Rectal smooth muscle tissue (tissue), 1 donor: Measurements from ENCODE around the gene TRMT1.

Experiments used
- H3K27ac ChIP-seq: one replicate; pipeline ENCODE4 v1.7.0; 2013; ENCODE audit warnings: low read depth, low read length, inconsistent platforms
- H3K27me3 ChIP-seq: one replicate; pipeline ENCODE4 v1.7.0; 2013; ENCODE audit warnings: low read length; ENCODE audit not compliant: control insufficient read depth, insufficient read depth
- H3K36me3 ChIP-seq: one replicate; pipeline ENCODE4 v1.7.0; 2013; ENCODE audit warnings: low read length; ENCODE audit not compliant: control insufficient read depth, insufficient read depth
- H3K4me1 ChIP-seq: one replicate; pipeline ENCODE4 v1.7.0; 2013; ENCODE audit warnings: low read length; ENCODE audit not compliant: control insufficient read depth, insufficient read depth
- H3K4me3 ChIP-seq: one replicate; pipeline ENCODE4 v1.7.0; 2013; ENCODE audit warnings: low read length
- H3K9ac ChIP-seq: one replicate; pipeline ENCODE4 v1.7.0; 2013; ENCODE audit warnings: low read length

TRMT1 gene

GRCh38 chr19:13093407-13094105, 23.0 kb downstream of the TRMT1 start:
- Histone ChIP-seq H3K4me3 (no peak overlapping the region), H3K36me3 (peaks cover 3% of the 10 kb centered on the region), H3K27me3 (no peaks in the 10 kb centered on the region), H3K27ac (peak overlapping the region; percentile 60), H3K9ac (no peak overlapping the region), H3K4me1 (peaks cover 30% of the 10 kb centered on the region)

GRCh38 chr19:13092606-13093235, 23.8 kb downstream of the TRMT1 start:
- H3K4me1 ChIP-seq = peaks cover 30% of the 10 kb centered on the region
- peak overlapping the region; percentile 88 for H3K27ac ChIP-seq
- peaks cover 3% of the 10 kb centered on the region for H3K36me3 ChIP-seq
- H3K4me3 ChIP-seq = no peak overlapping the region
- no peak overlapping the region for H3K9ac ChIP-seq
- H3K27me3 ChIP-seq = no peaks in the 10 kb centered on the region

DNA sequence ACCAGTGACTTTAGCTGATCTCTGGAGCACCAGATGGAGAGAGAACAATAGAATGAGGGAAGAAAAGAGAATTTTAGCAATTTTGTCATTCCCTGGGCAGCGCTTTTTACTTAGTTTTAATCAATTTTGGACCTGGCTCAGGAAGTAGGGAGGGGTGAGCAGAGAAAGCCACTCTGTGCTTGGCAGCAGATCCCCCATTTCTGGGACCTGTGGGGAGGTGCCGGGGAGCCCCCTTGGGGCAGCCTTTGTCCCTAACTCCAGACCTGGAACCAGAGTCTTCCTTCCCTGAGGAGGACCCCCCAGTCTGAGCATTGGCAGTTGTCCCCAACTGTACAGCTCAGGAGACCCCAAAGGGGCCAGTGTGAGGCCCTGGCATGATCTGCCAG, 24.4 kb downstream of the TRMT1 start:
- Histone ChIP-seq H3K4me3 (no peak overlapping the region), H3K9ac (no peak overlapping the region), H3K36me3 (peaks cover 7% of the 10 kb centered on the region), H3K27me3 (no peaks in the 10 kb centered on the region), H3K4me1 (peaks cover 30% of the 10 kb centered on the region), H3K27ac (peak overlapping the region; percentile 88)

DNA sequence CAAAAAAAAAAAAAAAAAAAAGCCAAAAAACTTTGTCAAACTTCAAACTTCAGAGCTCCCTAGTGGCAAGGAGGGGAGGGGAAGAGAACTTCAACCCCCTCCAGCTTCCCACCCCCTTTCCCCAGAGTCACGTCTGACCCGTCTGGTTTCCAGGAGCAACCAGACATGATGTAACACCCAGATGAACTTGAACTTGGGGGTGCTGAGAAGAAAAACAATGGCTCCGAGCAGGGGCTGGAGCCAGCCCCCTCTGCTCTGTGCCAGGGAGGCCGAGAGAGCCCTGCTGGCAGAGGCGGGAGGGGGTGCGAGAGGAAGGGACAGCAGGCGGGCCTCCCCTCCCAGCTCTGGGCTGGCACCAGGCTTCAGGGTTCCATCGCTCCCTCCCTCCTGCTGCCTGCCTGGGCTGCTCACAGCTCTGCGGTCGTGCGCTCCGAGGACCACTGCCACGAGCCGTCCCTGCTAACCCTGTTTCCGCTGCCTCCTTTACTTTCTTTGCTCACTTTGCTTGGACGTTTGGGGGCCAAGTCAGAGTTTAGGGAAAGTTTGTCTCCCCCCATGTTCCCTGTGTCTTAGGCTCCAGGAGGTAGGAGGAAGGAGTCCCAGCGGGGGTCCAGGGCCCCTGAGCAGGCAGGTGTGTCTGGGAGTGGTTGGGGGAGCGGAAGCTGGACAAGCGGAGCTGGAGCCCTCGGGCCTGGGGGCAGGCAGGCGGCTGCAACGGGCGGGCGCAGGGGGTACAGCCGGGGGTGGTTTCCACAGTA, 25.0 kb downstream of the TRMT1 start:
- Histone ChIP-seq H3K27me3 (no peaks in the 10 kb centered on the region), H3K4me3 (peak overlapping the region; percentile 46), H3K4me1 (peaks cover 30% of the 10 kb centered on the region), H3K27ac (peak overlapping the region; percentile 88), H3K9ac (no peak overlapping the region), H3K36me3 (peaks cover 12% of the 10 kb centered on the region)

GRCh38 chr19:13090511-13091231, 25.9 kb downstream of the TRMT1 start:
- H3K27me3 ChIP-seq = no peaks in the 10 kb centered on the region
- H3K27ac ChIP-seq = peak overlapping the region; percentile 88
- H3K4me3 ChIP-seq = no peak overlapping the region
- H3K36me3 ChIP-seq = peaks cover 14% of the 10 kb centered on the region
- H3K4me1 ChIP-seq = peaks cover 30% of the 10 kb centered on the region
- no peak overlapping the region for H3K9ac ChIP-seq

DNA sequence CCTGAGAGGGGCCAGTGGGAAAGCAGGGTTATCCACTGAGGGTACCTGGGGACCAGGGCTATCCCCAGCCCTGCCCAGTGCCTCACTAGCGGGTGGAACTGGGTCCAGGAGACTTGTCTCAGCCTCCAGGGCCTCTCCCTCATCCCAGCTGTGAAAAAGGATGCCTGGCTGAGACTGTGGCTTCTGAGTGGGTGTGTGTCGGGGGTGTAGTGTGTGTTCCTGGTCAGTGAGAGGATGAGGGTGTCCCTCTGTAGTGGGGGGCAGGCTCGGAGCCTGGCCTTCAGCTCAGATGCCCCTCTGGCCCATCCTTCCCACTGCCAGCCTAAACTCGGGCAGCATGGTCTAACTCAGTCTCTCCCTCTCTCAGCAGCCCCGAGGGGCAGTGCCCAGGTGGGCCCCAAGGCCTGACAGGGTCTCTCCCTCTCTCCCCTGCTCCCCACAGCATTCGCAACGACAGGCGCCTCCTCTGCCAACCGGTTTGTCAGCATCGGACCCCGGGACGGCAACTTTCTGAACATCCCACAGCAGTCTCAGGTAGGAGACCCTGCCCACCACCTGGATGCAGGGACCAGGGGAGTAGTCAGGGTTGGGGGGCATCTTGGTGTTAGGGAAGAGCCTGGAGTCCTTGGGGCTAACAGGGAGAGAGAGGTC, 26.6 kb downstream of the TRMT1 start:
- H3K36me3 ChIP-seq = peaks cover 14% of the 10 kb centered on the region
- no peak overlapping the region for H3K9ac ChIP-seq
- peaks cover 30% of the 10 kb centered on the region for H3K4me1 ChIP-seq
- H3K4me3 ChIP-seq = no peak overlapping the region
- H3K27me3 ChIP-seq = no peaks in the 10 kb centered on the region
- peak overlapping the region; percentile 59 for H3K27ac ChIP-seq

- Histone ChIP-seq H3K9ac (no peak overlapping the region), H3K4me1 (peaks cover 30% of the 10 kb centered on the region), H3K4me3 (no peak overlapping the region), H3K27me3 (no peaks in the 10 kb centered on the region), H3K36me3 (peaks cover 14% of the 10 kb centered on the region), H3K27ac (peak overlapping the region; percentile 59)
These were observed 27.2 kb downstream of the TRMT1 start for GRCh38 chr19:13089139-13089856.

DNA sequence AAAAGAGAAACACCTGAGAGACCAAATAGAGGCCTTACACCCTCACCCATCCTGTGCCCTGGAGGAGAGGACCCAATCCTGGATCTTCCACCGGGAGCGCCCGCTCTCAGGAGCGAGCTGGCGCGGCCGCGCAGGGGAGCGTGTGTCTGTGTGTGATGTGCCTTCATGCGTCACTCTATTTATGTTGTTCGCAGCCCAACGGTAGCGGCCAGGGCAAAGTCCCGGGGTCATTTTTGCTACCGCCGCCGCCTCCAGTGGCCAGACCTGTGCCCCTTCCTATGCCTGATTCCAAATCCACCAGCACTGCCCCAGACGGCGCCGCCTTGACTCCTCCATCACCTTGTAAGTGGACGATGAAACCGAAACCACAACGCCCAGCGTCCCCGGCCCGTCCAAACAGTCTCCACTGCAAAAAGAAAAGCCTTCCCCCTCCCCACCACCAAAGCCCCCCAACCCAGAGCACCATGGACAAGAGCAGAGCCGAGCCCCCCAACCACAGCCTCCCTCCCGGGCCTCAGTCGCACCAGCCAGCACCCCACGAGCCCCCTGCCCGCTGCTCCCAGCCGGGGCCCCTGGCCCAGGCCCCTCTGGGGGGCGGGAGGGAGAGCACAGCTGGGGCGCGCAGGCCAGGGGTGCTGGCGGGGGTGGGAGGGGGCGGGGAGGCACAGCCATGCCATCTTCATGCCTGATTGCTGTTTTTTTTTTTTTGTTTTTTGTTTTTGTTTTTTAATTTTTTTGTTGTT, 28.6 kb downstream of the TRMT1 start:
- no peaks in the 10 kb centered on the region for H3K27me3 ChIP-seq
- no peak overlapping the region for H3K27ac ChIP-seq
- peaks cover 22% of the 10 kb centered on the region for H3K4me1 ChIP-seq
- H3K4me3 ChIP-seq = no peak overlapping the region
- H3K36me3 ChIP-seq = peaks cover 14% of the 10 kb centered on the region
- H3K9ac ChIP-seq = no peak overlapping the region

GRCh38 chr19:13087295-13087694, 29.2 kb downstream of the TRMT1 start:
- peaks cover 15% of the 10 kb centered on the region for H3K4me1 ChIP-seq
- no peaks in the 10 kb centered on the region for H3K27me3 ChIP-seq
- peaks cover 14% of the 10 kb centered on the region for H3K36me3 ChIP-seq
- no peak overlapping the region for H3K27ac ChIP-seq
- H3K4me3 ChIP-seq = no peak overlapping the region
- H3K9ac ChIP-seq = no peak overlapping the region

DNA sequence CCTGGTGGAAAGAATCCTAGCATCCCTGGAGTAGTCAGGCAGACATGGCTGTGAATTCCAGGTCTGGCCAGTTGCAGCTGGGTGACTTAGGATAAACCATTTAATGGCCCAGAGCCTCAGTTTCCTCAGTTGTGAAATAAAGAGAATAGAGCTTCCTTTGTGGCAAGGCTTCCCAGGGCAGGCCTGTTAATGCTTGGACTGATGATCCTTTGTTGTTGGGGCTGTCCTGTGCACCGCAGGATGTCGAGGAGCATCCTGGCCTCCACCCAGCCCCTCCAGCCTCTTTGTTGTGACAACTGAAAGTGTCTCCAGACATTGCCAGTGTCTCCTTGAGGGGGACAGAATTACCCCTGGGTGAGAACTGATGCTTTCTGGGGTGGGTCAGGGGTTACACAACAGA, 30.2 kb downstream of the TRMT1 start:
- Histone ChIP-seq H3K36me3 (peaks cover 14% of the 10 kb centered on the region), H3K27ac (no peak overlapping the region), H3K27me3 (no peaks in the 10 kb centered on the region), H3K4me3 (no peak overlapping the region), H3K9ac (no peak overlapping the region), H3K4me1 (peaks cover 5% of the 10 kb centered on the region)

- Histone ChIP-seq H3K9ac (no peak overlapping the region), H3K4me1 (peaks cover under 1% of the 10 kb centered on the region), H3K27ac (no peak overlapping the region), H3K4me3 (no peak overlapping the region), H3K36me3 (peaks cover 14% of the 10 kb centered on the region), H3K27me3 (no peaks in the 10 kb centered on the region)
These were observed 30.9 kb downstream of the TRMT1 start for GRCh38 chr19:13085666-13086065.
